Measurements from ENCODE around the gene AHNAK. TPM values are rescaled to one million over a fixed set of nuclear protein-coding genes. Genes with fewer than 3 reads are reported as not detected.
"Not testable (repeated sequence)": the region's sequence is repeated elsewhere in the genome, so short reads cannot be mapped to it uniquely, and the experiment has no call there.

AHNAK gene
- total RNA-seq, 1 donor from 2014 or later = 244 TPM

GRCh38 chr11:62572431-62572830 lies 25.8 kb upstream of the AHNAK start:
- no peak for DNase-seq (ENCODE audit: low read depth in 2 of 2)

GRCh38 chr11:62571493-62571892 lies 24.9 kb upstream of the AHNAK start:
- not testable (repeated sequence) for DNase-seq (ENCODE audit: low read depth in 2 of 2)

GRCh38 chr11:62570903-62571302 lies 24.3 kb upstream of the AHNAK start:
- DNase-seq (ENCODE audit: low read depth in 2 of 2) = not testable (repeated sequence)

GRCh38 chr11:62569611-62570010 lies 23.0 kb upstream of the AHNAK start:
- no peak for DNase-seq (ENCODE audit: low read depth in 2 of 2)

GRCh38 chr11:62567018-62567633 lies 20.5 kb upstream of the AHNAK start:
- no peak for DNase-seq (ENCODE audit: low read depth in 2 of 2)

GRCh38 chr11:62566247-62566646 lies 19.6 kb upstream of the AHNAK start:
- DNase-seq (ENCODE audit: low read depth in 2 of 2) = no peak

- DNase-seq (ENCODE audit: low read depth in 2 of 2) = no peak
Measured at GRCh38 chr11:62565100-62565802, 18.6 kb upstream of the AHNAK start.

GRCh38 chr11:62561677-62562230 lies 15.1 kb upstream of the AHNAK start:
- DNase-seq (ENCODE audit: low read depth in 2 of 2) = not testable (repeated sequence)

GRCh38 chr11:62560566-62561103 lies 14.0 kb upstream of the AHNAK start:
- peak; percentile 86 to 95 for DNase-seq (ENCODE audit: low read depth in 2 of 2)

- DNase-seq (ENCODE audit: low read depth in 2 of 2) = not testable (repeated sequence)
Measured at GRCh38 chr11:62559626-62560025, 13.0 kb upstream of the AHNAK start.

GRCh38 chr11:62559204-62559603 lies 12.6 kb upstream of the AHNAK start:
- no peak for DNase-seq (ENCODE audit: low read depth in 2 of 2)

GRCh38 chr11:62558669-62559068 lies 12.1 kb upstream of the AHNAK start:
- DNase-seq (ENCODE audit: low read depth in 2 of 2) = no peak

- DNase-seq (ENCODE audit: low read depth in 2 of 2) = no peak
Measured at GRCh38 chr11:62556875-62557631, 10.4 kb upstream of the AHNAK start.

- peak; percentile 71 to 88 for DNase-seq (ENCODE audit: low read depth in 2 of 2)
Measured at GRCh38 chr11:62556108-62556874, 9.7 kb upstream of the AHNAK start.

GRCh38 chr11:62555464-62556107 lies 9.0 kb upstream of the AHNAK start:
- no peak for DNase-seq (ENCODE audit: low read depth in 2 of 2)

GRCh38 chr11:62554387-62555167 lies 8.0 kb upstream of the AHNAK start:
- no peak for DNase-seq (ENCODE audit: low read depth in 2 of 2)

GRCh38 chr11:62553839-62554361 lies 7.3 kb upstream of the AHNAK start:
- DNase-seq (ENCODE audit: low read depth in 2 of 2) = peak in 1 of 2 donors; percentile 54

GRCh38 chr11:62553080-62553838 lies 6.7 kb upstream of the AHNAK start:
- peak in 1 of 2 donors; percentile 88 for DNase-seq (ENCODE audit: low read depth in 2 of 2)

All from dermis microvascular lymphatic vessel endothelial cell (primary cell).